KG1 (cell line): ENCODE results near the gene KIF21B.

Source experiments
- DNase-seq: peaks from one replicate; lab custom pipeline; 2025; lab: John Stamatoyannopoulos, UW

KIF21B gene

DNA sequence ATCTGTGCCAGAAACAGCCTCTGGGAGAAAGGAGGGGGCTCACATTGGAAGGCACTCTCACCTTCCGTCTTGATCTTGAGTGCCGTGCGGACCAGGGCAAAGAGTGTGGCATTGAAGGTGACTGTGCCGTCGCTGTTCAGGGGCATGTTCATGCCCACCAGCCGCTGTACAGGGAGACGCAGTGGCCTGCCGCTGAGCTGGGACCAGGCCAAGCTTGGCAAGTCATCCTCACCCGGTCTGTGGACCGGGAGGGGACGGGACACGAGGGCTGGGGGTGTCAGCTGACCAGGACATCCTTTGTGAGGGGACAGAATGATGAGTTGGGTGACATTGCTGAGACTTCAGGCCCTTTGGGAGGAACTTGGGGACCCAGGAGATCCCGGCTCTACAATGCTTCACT lies 25.0 kb upstream of the KIF21B start:
- no peak for DNase-seq

DNA sequence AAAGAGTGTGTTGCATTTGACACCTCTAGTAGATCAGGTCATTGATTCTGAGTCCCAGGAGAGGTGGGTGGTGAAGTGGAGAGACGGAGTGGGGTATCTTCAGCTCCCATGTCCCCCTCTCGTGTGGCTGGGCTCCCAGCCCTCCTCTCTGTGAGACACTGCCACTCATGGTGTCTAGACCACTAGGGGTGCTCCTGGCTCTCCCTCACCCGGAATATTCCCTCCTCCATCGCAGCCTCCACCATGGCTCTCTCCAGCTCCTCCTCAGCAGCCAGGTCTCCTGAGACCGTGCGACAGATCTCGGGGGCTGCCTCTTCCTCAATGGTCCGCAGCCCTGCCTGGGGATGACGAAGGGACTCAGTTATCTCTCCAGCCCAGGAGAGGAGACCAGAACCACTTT lies 20.6 kb upstream of the KIF21B start:
- DNase-seq, result no peak

DNA sequence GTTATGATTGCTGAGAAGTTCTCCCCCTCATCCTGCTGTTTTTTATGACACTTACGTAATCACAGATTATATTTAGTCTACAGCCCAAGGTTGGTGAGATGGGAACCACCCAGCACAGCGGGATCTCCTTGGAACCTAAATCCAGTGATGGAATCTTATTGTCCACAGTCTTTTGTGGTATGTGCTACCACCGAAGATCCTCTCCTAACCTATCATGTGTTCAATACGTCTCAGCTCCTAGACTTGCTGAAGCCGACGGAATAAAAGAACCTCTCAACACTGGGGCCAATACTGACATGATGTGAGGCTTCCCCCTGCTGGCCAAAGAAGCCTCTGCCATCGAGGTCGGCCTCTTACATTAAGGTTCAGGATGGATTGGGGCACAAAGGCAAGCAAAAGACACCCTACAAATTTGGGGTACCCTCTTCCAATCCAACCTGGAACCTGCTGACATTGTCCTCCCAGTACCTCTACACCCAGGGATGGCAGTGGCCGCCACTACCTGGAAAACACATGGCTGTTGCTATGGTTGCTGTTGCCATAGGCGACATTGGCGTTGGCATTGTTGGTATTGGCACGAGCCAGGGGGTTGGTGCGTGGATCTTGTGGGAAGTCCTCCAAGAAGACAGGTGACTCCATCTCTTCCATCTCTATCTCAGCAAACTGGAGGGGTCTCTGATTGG lies 19.4 kb upstream of the KIF21B start:
- DNase-seq, result peak; percentile 65

DNA sequence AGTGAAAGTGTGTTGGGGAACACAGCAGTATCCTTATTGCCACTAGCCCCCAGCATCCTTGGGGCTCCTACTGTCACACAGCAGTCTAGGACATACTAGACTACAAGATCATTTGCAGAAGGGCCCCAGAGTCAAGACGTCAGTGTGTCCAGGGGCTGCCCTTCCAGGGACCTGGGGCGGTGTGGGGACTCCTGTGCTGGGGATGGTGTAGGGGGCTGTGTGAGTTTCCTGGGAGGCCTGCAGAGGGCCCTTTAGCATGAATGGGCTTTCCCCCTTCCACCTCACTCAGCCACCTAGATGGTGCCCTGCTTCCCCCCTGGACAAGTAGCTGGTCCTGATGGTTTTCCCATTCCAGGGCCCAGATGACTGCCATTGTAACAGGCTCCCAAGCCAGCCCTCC lies 17.5 kb upstream of the KIF21B start:
- DNase-seq, result no peak

DNA sequence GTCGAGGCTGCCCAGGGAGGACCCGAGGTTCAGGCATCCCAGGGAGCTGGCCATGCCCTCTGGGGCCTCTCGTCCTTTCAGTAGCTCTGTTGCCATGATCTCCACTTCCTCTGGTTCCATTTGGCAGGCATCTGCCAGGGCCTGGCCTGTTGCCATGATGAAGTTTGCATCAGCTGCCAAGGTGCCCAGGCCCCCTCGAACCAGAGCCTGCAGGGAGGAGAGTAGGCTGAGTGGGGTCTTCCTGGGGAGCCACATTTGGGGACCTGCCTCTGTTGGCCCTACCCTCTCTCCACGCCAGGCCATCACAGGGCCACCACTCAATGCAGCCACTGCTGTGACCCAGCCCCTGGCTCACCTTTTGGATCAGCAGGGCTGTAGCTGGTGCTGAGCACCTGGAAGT lies 16.4 kb upstream of the KIF21B start:
- DNase-seq, result no peak

DNA sequence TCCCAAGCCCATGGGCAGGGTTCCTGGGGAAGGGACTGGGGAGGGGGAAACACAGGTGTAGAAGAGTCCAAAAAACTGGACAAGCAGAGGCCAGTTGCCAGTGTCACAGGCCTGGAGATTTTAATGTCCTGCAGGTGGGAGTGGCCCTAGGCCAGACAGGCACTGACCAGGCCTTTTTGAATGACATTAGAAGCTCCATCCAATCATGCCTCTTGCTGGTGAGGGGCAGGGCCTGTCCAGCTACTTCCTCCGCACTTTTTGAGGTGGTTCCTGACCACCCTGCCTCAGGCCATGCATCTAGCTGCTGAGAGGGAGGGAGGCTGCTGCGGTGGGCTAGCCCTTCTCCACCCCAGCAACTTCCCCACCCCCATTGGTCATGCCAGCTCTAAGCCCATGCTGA lies 15.9 kb upstream of the KIF21B start:
- DNase-seq, result no peak

DNA sequence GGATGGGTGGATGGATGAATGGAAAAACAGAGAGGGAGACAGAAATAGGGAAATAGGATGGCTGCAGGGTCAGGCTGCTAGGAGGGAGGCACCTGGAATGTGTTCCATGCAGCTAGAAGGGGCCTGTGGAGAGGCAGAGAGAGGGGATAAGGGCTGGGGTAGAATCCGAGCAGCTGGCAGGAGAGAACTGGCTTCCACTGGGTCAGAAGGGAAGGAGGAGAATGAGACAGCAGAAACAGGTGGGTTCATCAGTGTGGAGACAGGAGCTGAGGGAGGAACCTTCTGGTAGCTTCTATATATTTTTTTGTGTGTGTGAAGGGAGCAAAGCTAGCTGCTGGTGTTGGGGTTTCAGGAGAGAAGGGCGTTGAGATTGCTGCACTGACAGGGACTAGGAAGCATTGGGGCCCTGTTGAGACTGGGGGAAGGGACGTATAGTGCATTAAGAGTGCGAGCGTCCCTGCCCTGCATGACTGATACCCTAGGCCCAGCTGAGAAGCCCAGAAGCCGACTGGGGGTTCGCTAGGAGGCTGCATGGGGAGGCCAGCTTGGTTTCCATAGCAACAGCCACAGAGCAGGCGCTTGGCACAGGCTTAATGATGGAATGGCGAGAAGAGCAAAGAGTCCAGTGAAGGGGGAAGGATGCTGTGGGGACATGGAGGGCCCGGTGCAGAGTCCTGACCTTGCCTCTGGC lies 14.8 kb upstream of the KIF21B start:
- no peak for DNase-seq

DNA sequence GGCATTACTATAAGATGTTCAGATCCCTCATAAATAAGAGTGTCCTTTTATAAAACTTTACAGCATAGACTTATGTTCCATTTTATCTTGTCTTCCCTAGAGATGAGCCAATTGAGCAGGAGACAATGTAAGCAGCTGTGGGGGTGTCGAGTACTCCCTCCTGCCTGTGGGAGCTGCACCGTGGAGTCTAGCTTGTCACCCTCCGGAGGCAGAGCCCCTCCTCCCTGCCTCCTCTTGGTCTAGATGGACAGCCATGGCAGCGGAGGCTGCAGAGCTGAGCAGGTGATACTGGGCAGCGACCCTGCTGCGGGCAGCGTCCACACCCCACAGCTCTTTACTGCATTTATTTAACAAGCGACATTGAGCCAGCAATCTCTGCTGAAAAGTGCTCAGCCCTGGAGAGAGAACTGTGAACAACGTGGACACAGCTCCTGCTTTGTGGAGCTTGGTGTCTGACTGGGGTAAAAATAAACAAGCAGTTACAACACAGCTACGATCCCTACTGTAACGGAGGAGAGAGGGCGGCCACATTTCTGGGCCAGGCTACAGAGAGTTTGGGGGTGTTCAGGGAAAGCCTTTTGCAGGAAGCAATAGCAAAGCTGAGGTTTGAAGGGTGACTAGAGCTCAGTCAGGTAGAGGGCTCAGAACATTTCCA lies 12.8 kb upstream of the KIF21B start:
- DNase-seq, result no peak

DNA sequence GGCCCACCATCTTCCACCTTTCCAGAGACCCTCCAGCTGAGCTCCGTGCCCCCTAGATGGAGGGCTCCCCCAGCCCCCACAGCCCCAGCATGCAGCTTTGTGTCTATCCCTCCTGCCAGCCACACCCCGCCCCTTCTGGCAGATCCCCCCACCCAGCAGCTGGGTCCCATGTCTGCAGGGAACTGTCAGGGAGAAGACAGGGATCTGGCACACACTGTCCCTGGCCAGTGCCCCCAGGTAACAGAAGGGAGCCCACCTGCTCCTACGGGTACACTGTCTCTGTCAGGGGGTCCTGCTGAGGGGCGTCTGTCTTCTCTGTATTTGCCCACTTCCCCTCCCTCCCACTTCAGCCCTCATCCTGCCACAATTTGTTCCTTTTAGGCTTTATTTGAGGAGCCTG lies 11.2 kb upstream of the KIF21B start:
- DNase-seq, result no peak

DNA sequence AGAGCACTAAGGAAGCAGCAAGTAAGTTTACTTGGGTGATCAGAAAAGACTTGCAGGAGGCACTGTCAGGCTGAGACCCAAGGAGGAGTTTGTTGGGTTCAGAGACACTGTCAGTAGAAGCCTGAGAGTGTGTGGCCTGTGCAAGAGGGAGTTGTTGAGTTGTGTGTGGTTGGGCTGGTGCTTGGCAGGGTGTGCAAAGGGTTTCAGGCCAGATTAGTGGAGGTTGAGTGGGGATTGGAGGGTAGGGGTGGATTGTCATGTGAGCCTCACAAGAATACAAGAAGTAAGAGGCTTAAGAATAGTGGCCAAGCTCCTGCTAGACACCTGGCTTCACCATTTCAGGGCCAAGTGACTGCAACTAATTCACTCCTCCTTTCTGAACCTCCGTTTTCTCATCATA lies 8.9 kb upstream of the KIF21B start:
- no peak for DNase-seq

DNA sequence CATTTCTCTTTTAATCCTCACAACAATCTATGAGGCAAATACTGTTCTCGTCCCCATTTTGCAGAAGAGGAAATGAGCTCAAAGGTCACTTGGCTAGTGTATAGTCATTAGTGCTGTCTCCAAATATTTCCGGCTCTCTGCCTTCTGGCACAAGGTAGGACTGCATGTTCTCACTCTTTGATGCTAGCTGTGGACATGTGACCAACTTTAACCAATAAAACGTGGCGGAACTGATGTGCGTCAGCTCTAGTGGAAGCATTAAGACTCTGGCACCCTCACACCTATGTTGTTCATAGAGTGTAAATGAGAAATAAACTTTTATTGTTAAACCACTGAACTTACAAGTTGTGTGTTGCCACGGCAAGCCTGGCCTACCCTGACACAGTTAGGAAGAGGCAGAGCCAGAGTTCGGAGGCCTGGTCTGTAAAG lies 5.0 kb upstream of the KIF21B start:
- DNase-seq, result no peak

DNA sequence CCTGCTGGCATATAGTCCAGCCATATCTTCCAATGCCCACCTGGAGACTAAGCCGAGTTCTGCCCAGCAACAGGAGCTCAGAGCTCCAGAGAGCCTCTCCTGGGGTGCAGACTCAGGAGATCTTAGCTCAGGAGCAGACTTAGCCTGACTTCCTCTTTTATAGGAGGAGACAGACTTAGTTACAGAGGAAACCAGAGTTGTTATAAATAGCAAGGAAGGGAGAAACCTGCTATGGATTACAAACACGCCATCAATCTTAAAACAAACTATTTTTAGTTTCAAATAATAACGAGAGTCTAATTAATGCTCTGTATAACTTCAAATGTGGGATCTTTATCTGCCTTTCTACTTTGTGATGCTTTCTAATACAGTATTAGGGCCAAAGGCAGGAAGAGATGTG lies 3.3 kb upstream of the KIF21B start:
- peak; percentile 34 for DNase-seq

DNA sequence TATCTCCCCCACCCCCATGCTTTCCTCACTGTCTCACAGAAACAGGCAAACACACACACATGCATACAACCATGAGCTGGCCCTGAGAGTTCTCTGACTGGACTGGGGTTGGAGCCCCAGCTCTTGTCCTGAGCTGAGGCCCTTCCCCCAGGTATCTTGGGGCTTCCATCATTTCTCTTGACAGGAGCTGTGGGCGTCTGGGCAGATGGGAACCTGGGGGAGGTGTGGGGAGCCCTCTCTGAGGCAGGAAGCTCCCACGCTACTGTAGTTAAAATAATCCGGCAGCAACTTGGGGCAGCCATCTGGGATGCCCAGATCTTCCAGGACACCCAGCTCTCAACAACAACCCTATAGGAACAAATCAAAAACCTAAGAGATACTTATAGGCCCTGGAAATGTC lies 2.7 kb upstream of the KIF21B start:
- DNase-seq, result no peak

DNA sequence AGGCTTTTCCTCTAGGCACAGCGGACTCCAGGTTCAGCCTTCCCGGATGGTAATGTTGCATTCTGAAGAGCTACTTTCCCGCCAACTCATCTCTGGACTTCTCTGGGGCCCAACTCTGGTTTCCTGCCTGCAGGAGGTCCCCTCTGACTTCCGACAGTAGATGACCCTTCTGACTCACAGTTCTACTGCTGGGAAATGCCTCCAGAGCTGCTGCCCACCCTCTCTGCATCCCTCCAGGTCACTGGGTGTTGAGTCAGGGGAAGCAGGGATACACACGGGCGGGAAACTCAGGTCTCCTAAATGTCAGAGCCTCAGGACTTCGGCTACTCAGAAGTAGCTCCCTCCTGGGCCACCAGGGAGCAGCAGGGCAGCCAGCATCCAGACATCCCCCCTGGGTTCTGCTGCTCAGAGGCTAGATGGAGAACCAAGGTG lies 2.1 kb upstream of the KIF21B start:
- no peak for DNase-seq

DNA sequence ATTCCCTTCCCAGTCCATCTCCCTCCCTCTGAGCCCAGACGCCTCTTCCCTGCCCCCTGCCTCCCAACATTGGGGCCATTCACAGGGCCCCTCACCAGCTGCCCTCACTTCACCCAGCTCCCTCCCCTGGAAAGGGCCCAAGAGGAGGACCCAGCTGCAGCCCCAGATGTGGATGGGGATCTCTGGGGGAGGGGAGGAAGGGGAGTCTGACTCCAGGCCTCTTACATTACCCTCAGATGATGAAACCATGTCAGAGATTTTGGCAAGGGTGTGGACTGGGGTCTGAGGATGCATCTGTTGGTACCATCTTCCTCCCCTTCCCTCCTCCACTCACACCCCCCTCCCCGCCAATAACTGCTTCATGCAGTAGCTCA lies 1.1 kb upstream of the KIF21B start:
- DNase-seq, result no peak

DNA sequence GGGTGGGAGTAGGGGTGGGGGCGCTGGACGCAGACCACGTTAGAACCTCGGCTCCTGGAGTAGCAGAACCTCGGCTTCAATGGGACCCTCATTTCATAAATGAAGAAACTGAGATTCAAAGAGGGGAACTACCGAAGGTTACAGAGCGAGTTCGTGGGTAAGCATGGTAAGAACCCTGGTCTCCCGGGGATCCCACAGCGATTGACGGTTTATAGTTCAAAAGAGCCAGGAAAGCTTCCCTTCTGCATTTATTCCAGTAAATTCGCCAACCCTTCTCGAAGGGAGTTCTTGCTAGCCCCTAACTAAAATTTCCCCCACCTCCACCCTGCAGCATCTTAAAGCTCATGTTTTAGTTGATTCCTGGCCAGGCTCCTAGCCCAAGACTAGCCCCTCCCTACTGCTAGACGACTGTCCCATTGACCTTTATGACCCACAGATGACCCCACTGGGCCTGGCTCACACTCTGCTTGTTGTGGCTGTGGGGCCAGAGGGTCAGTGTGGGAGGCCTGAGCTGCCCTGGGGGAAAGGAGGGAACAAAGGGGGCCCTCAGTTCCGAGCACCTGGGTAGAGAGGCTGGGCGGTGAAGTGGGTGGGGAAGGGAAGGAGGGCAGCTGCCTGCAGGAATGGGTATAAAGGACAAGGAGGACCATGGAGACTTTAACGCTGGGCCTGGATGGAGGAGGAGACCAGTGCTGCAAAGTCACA lies 558 bp upstream of the KIF21B start:
- no peak for DNase-seq

DNA sequence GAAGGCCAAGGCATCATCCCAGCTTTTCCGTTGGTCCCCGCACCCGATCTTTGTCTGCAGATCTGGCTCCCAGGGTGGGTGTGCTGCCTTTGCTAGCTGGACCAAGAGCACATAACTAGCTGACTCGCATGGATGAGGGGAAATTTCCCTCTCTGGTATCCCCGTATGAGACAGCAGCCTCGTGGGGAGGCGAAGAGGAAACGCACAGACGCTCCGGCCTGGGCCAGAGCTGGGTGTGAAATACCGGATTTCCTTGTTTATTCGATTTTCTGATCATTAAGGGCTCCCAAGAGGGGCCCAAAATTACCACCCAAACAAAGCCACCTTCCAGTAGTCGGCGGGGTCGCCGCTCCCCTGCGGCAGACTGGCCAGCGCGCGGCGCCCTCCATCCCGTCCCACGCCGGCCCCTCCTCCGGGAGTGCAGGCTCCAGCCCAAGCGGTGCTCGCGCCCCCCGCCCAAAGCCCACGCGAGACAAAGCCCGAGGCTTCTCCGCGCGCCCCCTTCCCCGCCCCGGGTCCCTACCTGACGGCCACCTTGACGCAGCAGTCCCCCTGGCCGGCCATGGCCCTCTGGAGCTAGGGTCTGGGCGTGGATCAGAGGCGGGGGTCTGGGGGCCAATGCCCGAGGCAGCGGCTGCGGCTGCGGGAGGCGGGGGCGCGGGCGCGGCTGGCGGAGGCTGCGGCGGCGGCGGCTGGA lies 546 bp downstream of the KIF21B start:
- DNase-seq, result peak; percentile 10

DNA sequence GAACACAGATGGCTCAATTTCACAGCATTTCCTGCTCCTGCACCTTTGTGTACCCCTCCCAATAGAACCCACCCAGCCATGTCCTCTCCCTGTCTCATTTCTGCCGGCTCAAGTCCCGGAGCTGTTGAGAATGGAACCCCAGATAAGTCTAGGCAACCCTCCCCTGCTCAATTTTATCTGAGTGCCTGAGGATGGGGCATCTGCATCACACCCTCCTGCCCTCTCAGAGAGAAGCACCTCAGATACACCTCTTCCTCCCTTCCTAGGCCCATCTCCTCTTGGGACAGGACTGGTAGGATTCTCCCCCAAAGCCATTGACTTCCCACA lies 1.1 kb downstream of the KIF21B start:
- DNase-seq, result no peak

DNA sequence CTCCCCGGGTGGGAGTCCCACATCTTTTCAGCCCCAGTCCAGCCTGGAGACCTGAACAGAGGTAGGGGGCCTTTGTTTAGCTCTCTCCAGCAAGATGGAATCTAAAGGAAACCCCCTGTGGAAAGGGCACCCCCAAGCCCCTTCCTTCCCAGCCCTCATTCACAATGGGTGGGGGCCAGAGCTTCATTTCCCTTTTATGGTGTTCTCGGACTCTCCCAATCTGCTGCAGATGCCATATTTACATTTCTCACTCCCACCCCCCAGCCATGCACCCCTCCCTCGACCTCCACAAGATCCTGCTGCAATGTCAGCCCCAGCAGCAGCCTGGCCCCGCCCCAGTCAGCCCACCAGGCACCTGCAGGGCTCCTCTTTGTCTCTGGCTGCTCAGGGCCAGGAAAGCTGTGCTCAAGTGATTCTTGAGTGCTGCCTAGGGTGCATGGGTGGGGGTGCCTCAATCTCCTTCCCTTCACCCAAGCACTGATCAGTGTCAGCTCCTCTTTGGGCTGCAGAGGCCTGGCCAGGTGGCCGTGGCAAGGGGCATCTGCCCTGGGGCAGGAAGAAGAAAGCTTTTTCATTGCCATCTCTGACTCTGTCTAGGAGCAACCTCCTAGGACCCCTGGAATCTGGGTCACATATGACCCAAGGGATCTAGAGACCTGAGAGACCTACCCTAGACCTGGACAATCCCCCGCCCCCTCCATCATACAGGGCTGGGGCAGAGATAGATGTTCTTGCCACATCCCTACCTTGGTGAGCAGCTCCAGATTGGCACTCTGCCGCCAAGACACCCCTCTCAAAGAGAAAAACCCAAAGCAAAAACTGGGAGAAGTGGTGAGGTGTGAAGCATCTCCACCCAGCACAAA lies 1.7 kb downstream of the KIF21B start:
- DNase-seq, result no peak

DNA sequence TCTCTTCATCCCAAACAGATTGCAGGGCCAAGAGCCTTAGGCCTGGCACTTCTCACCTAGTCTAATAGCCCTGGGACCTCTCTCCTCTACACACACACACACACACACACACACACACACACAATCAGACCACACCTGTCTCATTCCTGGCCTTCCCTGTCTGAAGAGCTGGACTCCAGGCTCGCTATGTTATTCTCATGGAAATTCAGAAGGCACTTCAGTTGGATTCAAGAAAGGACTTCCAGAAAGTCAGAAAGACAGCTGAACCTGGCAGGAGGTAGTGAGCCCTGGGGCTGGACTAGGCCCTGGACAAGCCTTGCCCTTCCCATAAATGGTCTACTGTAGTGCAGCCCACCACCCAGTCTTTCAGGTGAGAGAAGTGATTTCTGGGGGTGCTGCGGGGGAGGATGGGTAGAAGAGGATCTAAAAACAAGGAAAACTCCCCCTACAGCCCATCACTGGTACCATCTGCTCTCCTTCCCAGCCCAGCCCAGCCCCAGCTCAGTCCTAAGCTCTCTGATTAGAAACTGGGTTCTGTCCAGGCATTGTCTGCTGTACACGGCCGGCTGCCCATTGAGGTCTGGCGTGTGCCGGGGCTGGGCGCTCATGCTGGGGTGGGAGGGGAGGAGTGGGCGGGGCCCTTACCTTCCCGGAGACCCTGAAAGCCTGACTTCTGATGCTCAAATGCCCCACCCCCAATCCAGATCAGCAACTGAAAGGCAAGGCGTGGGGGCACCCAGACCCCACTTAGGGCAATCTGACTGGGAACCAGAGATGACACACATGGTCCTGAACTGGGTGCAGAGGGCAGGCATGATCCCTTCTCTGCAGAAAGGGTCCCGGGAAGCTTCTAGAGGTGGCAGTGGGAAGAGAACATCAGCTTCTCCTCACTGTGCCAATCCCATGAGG lies 2.5 kb downstream of the KIF21B start:
- peak; percentile 9 for DNase-seq
